Ishikawa (cell line): ENCODE results near the gene TAF10.

Source experiments
- FOXM1 ChIP-seq: IDR thresholded peaks from 2 replicates; pipeline ENCODE4 v1.6.1; 2012; ENCODE audit warnings: low read depth, borderline replicate concordance
- NFIC ChIP-seq: IDR thresholded peaks from 2 replicates; pipeline ENCODE4 v1.6.1; 2012
- RAD21 ChIP-seq: IDR thresholded peaks from 2 replicates; pipeline ENCODE4 v1.6.1; 2012; ENCODE audit warnings: low read depth
- TAF1 ChIP-seq: IDR thresholded peaks from 2 replicates; pipeline ENCODE4 v1.6.1; 2012; ENCODE audit warnings: low read depth, mild to moderate bottlenecking
- ZBTB7A ChIP-seq: IDR thresholded peaks from 2 replicates; pipeline ENCODE4 v1.6.1; 2012; ENCODE audit warnings: low read depth
- TF ChIP-seq, protein P1 (sequence below): IDR thresholded peaks from 2 replicates; pipeline ENCODE4 v1.6.1; 2012
- TF ChIP-seq, protein P2 (sequence below): IDR thresholded peaks from 2 replicates; pipeline ENCODE4 v1.6.1; 2012

DNA sequence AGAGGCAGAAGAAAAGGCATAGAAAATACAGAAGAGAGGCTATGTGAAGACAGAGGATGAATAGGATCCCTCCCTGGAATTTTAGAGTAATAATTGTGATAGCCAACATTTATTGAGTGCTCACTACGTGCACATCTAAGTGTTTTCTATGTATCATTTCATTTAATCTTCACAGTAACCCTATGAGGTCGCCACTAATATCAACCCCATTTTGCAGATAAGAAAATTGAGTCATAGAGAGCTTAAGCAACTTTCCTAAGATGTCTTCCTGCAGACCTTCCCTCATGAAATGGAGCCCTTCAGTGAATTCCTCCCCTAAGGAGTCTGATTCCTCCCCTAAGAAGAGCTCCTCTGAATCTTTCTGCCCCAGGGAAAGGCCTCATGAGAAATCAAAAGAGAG lies 46.7 kb downstream of the TAF10 start:
- TF ChIP-seq, protein P1, sequence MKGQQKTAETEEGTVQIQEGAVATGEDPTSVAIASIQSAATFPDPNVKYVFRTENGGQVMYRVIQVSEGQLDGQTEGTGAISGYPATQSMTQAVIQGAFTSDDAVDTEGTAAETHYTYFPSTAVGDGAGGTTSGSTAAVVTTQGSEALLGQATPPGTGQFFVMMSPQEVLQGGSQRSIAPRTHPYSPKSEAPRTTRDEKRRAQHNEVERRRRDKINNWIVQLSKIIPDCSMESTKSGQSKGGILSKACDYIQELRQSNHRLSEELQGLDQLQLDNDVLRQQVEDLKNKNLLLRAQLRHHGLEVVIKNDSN, result no peak
- no peak for TF ChIP-seq RAD21
- TF ChIP-seq FOXM1, result no peak
- no peak for TF ChIP-seq ZBTB7A
- TF ChIP-seq, protein P2, sequence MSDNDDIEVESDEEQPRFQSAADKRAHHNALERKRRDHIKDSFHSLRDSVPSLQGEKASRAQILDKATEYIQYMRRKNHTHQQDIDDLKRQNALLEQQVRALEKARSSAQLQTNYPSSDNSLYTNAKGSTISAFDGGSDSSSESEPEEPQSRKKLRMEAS, result no peak
- TF ChIP-seq NFIC, result no peak
- TF ChIP-seq TAF1, result no peak
